Endothelial cell (in vitro differentiated cells): ENCODE data around the gene PACS1. TPM values are rescaled to one million over a fixed set of nuclear protein-coding genes. Genes with fewer than 3 reads are reported as not detected.

Experiments
- DNase-seq: peaks from one replicate; pipeline ENCODE4 v3.0.0; 2021; ENCODE audit warnings: low spot score
- H3K27ac Mint-ChIP-seq: one replicate; pipeline ENCODE4 v1.8.0; 2021; ENCODE audit warnings: mixed read lengths, inconsistent platforms; ENCODE audit not compliant: unreplicated experiment
- H3K27me3 Mint-ChIP-seq: one replicate; pipeline ENCODE4 v1.8.0; 2021; ENCODE audit warnings: mild to moderate bottlenecking, moderate library complexity, mixed read lengths, inconsistent platforms; ENCODE audit not compliant: unreplicated experiment
- H3K36me3 Mint-ChIP-seq: one replicate; pipeline ENCODE4 v1.8.0; 2021; ENCODE audit warnings: mild to moderate bottlenecking, low read depth, mixed read lengths, inconsistent platforms; ENCODE audit not compliant: unreplicated experiment
- H3K4me1 Mint-ChIP-seq: one replicate; pipeline ENCODE4 v1.8.0; 2021; ENCODE audit warnings: mild to moderate bottlenecking, mixed read lengths, inconsistent platforms; ENCODE audit not compliant: unreplicated experiment
- H3K4me3 Mint-ChIP-seq: one replicate; pipeline ENCODE4 v1.8.0; 2021; ENCODE audit warnings: mild to moderate bottlenecking, mixed read lengths, inconsistent platforms; ENCODE audit not compliant: unreplicated experiment
- H3K9me3 Mint-ChIP-seq: one replicate; pipeline ENCODE4 v1.8.0; 2021; ENCODE audit warnings: mixed read lengths, inconsistent platforms; ENCODE audit not compliant: unreplicated experiment
- total RNA-seq: library from RNA; stranded (reverse); fragmentation: NEBNext Ultra II Directional; extraction: Animal tissue kit (Norgen Biotek cat#: 25700); gene quantifications from one replicate; pipeline ENCODE4 v1.2.1, GENCODE V29; 2021; ENCODE audit not compliant: unreplicated experiment
- TF ChIP-seq, protein P1 (sequence below): fragments of 200-600 bp; sonication (generic); IDR thresholded peaks from one replicate; pipeline ENCODE4 v1.5.0; 2021; ENCODE audit warnings: antibody characterized with exemption; ENCODE audit not compliant: unreplicated experiment

PACS1 gene
- total RNA-seq, 1 donor from 2014 or later, result 114 TPM

DNA sequence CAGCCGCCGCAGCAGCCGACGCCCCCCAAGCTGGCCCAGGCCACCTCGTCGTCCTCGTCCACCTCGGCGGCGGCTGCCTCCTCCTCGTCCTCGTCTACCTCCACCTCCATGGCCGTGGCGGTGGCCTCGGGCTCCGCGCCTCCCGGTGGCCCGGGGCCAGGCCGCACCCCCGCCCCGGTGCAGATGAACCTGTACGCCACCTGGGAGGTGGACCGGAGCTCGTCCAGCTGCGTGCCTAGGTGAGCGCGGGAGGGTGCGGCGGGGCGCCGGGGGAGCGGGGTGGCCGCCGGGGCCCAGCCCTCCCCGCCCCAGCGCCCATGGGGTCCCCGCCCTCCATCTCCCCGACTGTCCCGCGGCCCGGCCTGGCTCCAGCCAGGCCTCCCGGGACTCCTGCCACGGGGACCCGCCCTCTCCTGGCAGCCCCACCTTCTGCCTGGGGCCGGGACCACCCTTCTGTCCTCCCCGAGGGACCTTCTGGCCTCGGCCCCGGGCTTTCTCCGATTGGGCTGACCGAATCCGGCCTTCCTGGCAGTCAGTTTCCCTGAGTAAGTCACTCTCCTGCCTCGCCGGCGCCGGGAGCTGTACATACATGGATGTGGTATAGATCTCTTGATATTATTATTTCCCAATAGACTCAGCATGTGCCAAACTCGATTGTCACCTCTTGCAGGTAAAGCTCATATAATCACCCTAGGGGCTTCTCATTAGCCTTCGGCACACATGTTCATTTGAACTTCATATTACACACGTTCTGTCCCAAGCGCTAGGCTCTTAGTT lies 720 bp downstream of the PACS1 start:
- H3K4me1 Mint-ChIP-seq, result peaks cover 35% of the 10 kb centered on the region
- DNase-seq, result peak; percentile 47
- peak overlapping the region; percentile 61 for H3K27ac Mint-ChIP-seq
- peaks cover 13% of the 10 kb centered on the region for H3K27me3 Mint-ChIP-seq
- no peaks in the 10 kb centered on the region for H3K9me3 Mint-ChIP-seq
- peak overlapping the region; percentile 94 for H3K4me3 Mint-ChIP-seq
- peaks cover 52% of the 10 kb centered on the region for H3K36me3 Mint-ChIP-seq
- TF ChIP-seq, protein P1, sequence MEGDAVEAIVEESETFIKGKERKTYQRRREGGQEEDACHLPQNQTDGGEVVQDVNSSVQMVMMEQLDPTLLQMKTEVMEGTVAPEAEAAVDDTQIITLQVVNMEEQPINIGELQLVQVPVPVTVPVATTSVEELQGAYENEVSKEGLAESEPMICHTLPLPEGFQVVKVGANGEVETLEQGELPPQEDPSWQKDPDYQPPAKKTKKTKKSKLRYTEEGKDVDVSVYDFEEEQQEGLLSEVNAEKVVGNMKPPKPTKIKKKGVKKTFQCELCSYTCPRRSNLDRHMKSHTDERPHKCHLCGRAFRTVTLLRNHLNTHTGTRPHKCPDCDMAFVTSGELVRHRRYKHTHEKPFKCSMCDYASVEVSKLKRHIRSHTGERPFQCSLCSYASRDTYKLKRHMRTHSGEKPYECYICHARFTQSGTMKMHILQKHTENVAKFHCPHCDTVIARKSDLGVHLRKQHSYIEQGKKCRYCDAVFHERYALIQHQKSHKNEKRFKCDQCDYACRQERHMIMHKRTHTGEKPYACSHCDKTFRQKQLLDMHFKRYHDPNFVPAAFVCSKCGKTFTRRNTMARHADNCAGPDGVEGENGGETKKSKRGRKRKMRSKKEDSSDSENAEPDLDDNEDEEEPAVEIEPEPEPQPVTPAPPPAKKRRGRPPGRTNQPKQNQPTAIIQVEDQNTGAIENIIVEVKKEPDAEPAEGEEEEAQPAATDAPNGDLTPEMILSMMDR, result no peak

DNA sequence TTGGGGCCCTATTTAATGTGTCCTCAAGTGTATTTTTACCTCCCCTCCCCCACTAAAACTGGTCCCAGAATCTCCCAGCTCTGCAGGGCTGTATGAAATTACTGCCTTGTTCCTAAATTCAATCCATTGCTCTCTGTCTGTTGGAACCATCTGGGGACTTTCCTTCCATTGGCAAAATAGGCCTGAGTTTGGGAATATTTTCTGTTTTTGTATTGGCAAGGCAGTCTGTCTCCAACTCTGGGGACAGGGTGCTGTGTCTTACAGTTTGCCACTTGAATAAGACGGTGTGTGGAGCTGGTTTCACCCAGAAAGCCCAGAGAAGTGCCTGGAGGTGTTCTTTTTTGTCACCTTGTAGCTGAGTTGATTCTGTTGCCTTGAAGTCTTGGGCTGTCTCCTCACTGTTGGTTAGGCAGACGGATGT lies 1.3 kb downstream of the PACS1 start:
- Mint-ChIP-seq H3K27me3 (peaks cover 13% of the 10 kb centered on the region), H3K4me3 (peak overlapping the region; percentile 94), H3K9me3 (no peaks in the 10 kb centered on the region), H3K4me1 (peaks cover 35% of the 10 kb centered on the region), H3K36me3 (peaks cover 48% of the 10 kb centered on the region), H3K27ac (peak overlapping the region; percentile 61)
- TF ChIP-seq, protein P1, result no peak
- DNase-seq, result no peak

- Mint-ChIP-seq H3K36me3 (peaks cover 41% of the 10 kb centered on the region), H3K27ac (no peak overlapping the region), H3K9me3 (no peaks in the 10 kb centered on the region), H3K4me3 (peak overlapping the region; percentile 94), H3K27me3 (peaks cover 13% of the 10 kb centered on the region), H3K4me1 (peaks cover 35% of the 10 kb centered on the region)
- TF ChIP-seq, protein P1, result no peak
- no peak for DNase-seq
Measured at GRCh38 chr11:66072081-66072480, 2.0 kb downstream of the PACS1 start.

- Mint-ChIP-seq H3K4me3 (peak overlapping the region; percentile 94), H3K4me1 (peaks cover 35% of the 10 kb centered on the region)
- DNase-seq, result no peak
Measured at GRCh38 chr11:66072518-66072917, 2.4 kb downstream of the PACS1 start.

GRCh38 chr11:66073669-66074068 lies 3.6 kb downstream of the PACS1 start:
- Mint-ChIP-seq H3K36me3 (peaks cover 44% of the 10 kb centered on the region), H3K27me3 (peaks cover 9% of the 10 kb centered on the region), H3K4me1 (peaks cover 29% of the 10 kb centered on the region), H3K9me3 (no peaks in the 10 kb centered on the region), H3K27ac (no peak overlapping the region), H3K4me3 (no peak overlapping the region)
- no peak for DNase-seq
- TF ChIP-seq, protein P1, result no peak

More at GRCh38 chr11:66072518-66072917, 2.4 kb downstream of the PACS1 start:
- H3K36me3 Mint-ChIP-seq, result peaks cover 37% of the 10 kb centered on the region
- TF ChIP-seq, protein P1, result no peak
- peaks cover 11% of the 10 kb centered on the region for H3K27me3 Mint-ChIP-seq
- peak overlapping the region; percentile 73 for H3K27ac Mint-ChIP-seq
- H3K9me3 Mint-ChIP-seq, result no peaks in the 10 kb centered on the region
